Measurements from ENCODE around the gene UPP2.

Gene UPP2

GRCh38 chr2:158182676-158183295 is 81.1 kb downstream of the UPP2 start:
- no peak overlapping the region for H3K27ac ChIP-seq

GRCh38 chr2:158184001-158184400 is 82.3 kb downstream of the UPP2 start:
- CTCF ChIA-PET: no interaction called here

More at GRCh38 chr2:158182676-158183295, 81.1 kb downstream of the UPP2 start:
- CTCF ChIA-PET: no interaction called here
- POLR2A ChIA-PET (ENCODE audit: low non-redundant PET): no interaction called here
- no peak for TF ChIP-seq CTCF (conservative IDR thresholded peaks at IDR 0.05; ENCODE audit: low read depth)
- no peak for DNase-seq (ENCODE audit: low spot score)

GRCh38 chr2:158184556-158185343 is 83.1 kb downstream of the UPP2 start:
- no peak for DNase-seq (ENCODE audit: low spot score)
- H3K27ac ChIP-seq: no peak overlapping the region
- ChIA-PET POLR2A (ENCODE audit: low non-redundant PET) (no interaction called here), CTCF (no interaction called here)
- no peak for TF ChIP-seq CTCF (conservative IDR thresholded peaks at IDR 0.05; ENCODE audit: low read depth)

More at GRCh38 chr2:158184001-158184400, 82.3 kb downstream of the UPP2 start:
- no peak overlapping the region for H3K27ac ChIP-seq
- no peak for DNase-seq (ENCODE audit: low spot score)
- POLR2A ChIA-PET (ENCODE audit: low non-redundant PET): no interaction called here
- no peak for TF ChIP-seq CTCF (conservative IDR thresholded peaks at IDR 0.05; ENCODE audit: low read depth)

Data from RWPE1 (cell line).